Neuronal stem cell (in vitro differentiated cells): ENCODE measurements around the gene ESYT1.

Experiments
- DNase-seq: peaks from one replicate; pipeline ENCODE4 v3.0.0-alpha.2; 2013; ENCODE audit warnings: low spot score
- H2AFZ ChIP-seq: one replicate; pipeline ENCODE4 v1.6.1; 2013; ENCODE audit warnings: mild to moderate bottlenecking, low read length, inconsistent platforms
- H2AK5ac ChIP-seq: 2 replicates; pipeline ENCODE4 v1.6.1; 2013; ENCODE audit warnings: low read depth, mild to moderate bottlenecking, inconsistent platforms, low read length, moderate library complexity, mixed read lengths
- H2BK120ac ChIP-seq: 2 replicates; pipeline ENCODE4 v1.6.1; 2013; ENCODE audit warnings: low read depth, mild to moderate bottlenecking, inconsistent platforms, low read length, moderate library complexity, mixed read lengths
- H2BK12ac ChIP-seq: one replicate; pipeline ENCODE4 v1.6.1; 2013; ENCODE audit warnings: low read length, inconsistent platforms
- H2BK15ac ChIP-seq: 2 replicates; pipeline ENCODE4 v1.6.1; 2013; ENCODE audit warnings: mild to moderate bottlenecking, low read length, inconsistent platforms, mixed read lengths
- H2BK5ac ChIP-seq: one replicate; pipeline ENCODE4 v1.6.1; 2013; ENCODE audit warnings: inconsistent platforms, mild to moderate bottlenecking, low read length, moderate library complexity
- H3K14ac ChIP-seq: one replicate; pipeline ENCODE4 v1.6.1; 2013; ENCODE audit warnings: low read length, inconsistent platforms
- H3K18ac ChIP-seq: 2 replicates; pipeline ENCODE4 v1.6.1; 2013; ENCODE audit warnings: low read length, inconsistent platforms
- H3K23ac ChIP-seq: 2 replicates; pipeline ENCODE4 v1.6.1; 2013; ENCODE audit warnings: low read depth, mild to moderate bottlenecking, mixed read lengths, low read length, inconsistent platforms; ENCODE audit not compliant: poor library complexity
- H3K27ac ChIP-seq: replicated peaks from 3 replicates; pipeline ENCODE4 v1.5.1; 2013; ENCODE audit warnings: low read length, inconsistent platforms
- H3K27me3 ChIP-seq, 3 experiments: 2 replicates each; pipeline ENCODE4 v1.6.1; 2013; ENCODE audit warnings: low read length in 3 of 3, mild to moderate bottlenecking in 2 of 3, inconsistent platforms in 1 of 3, low read depth in 1 of 3, mixed read lengths in 1 of 3, moderate library complexity in 1 of 3; ENCODE audit not compliant: control insufficient read depth in 3 of 3, insufficient read depth in 3 of 3
- H3K36me3 ChIP-seq, 2 donors: replicated peaks in 1 of 2; 2 replicates each; pipeline ENCODE4 v1.6.1; 2013; ENCODE audit warnings: low read length in 2 of 2; ENCODE audit not compliant: control insufficient read depth in 2 of 2, insufficient read depth in 2 of 2
- H3K4ac ChIP-seq: 2 replicates; pipeline ENCODE4 v1.6.1; 2013; ENCODE audit warnings: inconsistent platforms, mild to moderate bottlenecking, low read length, moderate library complexity
- H3K4me1 ChIP-seq, 2 donors: 1 replicate in 1 of 2; 2 replicates in 1 of 2; pipeline ENCODE4 v1.6.1; 2013; ENCODE audit warnings: low read length in 2 of 2, low read depth in 1 of 2; ENCODE audit not compliant: control insufficient read depth in 2 of 2, insufficient read depth in 1 of 2
- H3K4me2 ChIP-seq: one replicate; pipeline ENCODE4 v1.6.1; 2013; ENCODE audit warnings: mild to moderate bottlenecking, low read length, inconsistent platforms; ENCODE audit not compliant: insufficient read depth, poor library complexity, severe bottlenecking
- H3K4me3 ChIP-seq, 2 donors: 2 replicates each; pipeline ENCODE4 v1.5.1; 2013; ENCODE audit warnings: low read length in 2 of 2, mild to moderate bottlenecking in 2 of 2, inconsistent platforms in 1 of 2, moderate library complexity in 1 of 2
- H3K79me1 ChIP-seq: one replicate; pipeline ENCODE4 v1.6.1; 2013; ENCODE audit warnings: low read depth, mild to moderate bottlenecking, inconsistent platforms, low read length, moderate library complexity
- H3K9ac ChIP-seq: one replicate; pipeline ENCODE4 v1.6.1; 2013; ENCODE audit warnings: mild to moderate bottlenecking, low read depth, low read length, inconsistent platforms; ENCODE audit not compliant: poor library complexity
- H3K9me3 ChIP-seq, 2 donors: replicated peaks in 1 of 2; 2 replicates each; pipeline versions ENCODE3 to v1.6.1; 2013; ENCODE audit warnings: low read length in 2 of 2, mild to moderate bottlenecking in 2 of 2, inconsistent platforms in 1 of 2, low read depth in 1 of 2, mixed read lengths in 1 of 2, moderate library complexity in 1 of 2; ENCODE audit not compliant: control insufficient read depth in 2 of 2, insufficient read depth in 1 of 2
- H4K8ac ChIP-seq: one replicate; pipeline ENCODE4 v1.6.1; 2013; ENCODE audit warnings: low read depth, mild to moderate bottlenecking, inconsistent platforms, low read length, moderate library complexity
- H4K91ac ChIP-seq: one replicate; pipeline ENCODE4 v1.6.1; 2013; ENCODE audit warnings: low read length, low read depth, mild to moderate bottlenecking, inconsistent platforms; ENCODE audit not compliant: poor library complexity
- WGBS, 2 donors: extraction: QIAGEN DNeasy Blood & Tissue Kit; methylation state at CpG; one replicate each; pipeline ENCODE4 v1.1.7; 2013; ENCODE audit warnings: missing lambda C conversion rate in 2 of 2, mixed read lengths in 1 of 2; ENCODE audit not compliant: insufficient read length in 2 of 2, insufficient replicate concordance in 1 of 2; ENCODE audit errors: extremely low coverage in 2 of 2; 5-methylcytosine and 5-hydroxymethylcytosine counted together

Gene ESYT1

DNA sequence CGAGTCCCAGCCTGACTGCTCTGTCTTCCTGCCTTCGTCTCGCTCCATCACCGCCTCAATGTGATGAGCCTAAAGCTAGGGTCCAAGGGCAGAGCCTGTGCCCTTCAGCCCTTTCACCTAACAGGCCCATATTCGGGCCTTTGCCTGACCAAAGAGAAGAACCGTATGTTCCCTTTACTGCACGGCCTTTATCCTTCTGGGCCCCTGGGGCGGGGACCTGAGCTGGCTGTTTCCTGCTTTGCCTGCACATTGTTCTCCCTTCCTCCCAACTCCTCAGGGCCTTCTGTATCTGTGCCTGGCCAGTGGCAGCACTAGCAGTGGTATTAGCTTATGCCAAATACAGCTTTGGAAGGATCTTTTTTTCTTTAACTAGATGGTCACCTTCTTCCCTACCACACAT lies 15.8 kb downstream of the ESYT1 start:
- Histone ChIP-seq H4K8ac (no peak overlapping the region), H3K4me1 (no peaks in the 10 kb centered on the region), H3K27me3 (no peaks in the 10 kb centered on the region), H3K27ac (no peak overlapping the region), H3K79me1 (no peaks in the 10 kb centered on the region), H3K4me3 (peak overlapping the region in 1 of 2 donors; percentile 48), H3K4me2 (no peak overlapping the region), H3K14ac (no peak overlapping the region), H3K23ac (no peak overlapping the region), H2AK5ac (no peak overlapping the region), H3K4ac (no peak overlapping the region), H3K9me3 (no peaks in the 10 kb centered on the region), H2BK12ac (no peak overlapping the region), H2AFZ (no peak overlapping the region), H3K18ac (no peak overlapping the region), H4K91ac (no peak overlapping the region), H2BK120ac (no peak overlapping the region), H3K36me3 (peaks cover 36 to 63% of the 10 kb centered on the region in 2 donors), H3K9ac (no peak overlapping the region), H2BK15ac (no peak overlapping the region), H2BK5ac (no peak overlapping the region)
- WGBS, 2 donors: no CpG with 5 or more reads among the region's 8 CpGs
- no peak for DNase-seq

DNA sequence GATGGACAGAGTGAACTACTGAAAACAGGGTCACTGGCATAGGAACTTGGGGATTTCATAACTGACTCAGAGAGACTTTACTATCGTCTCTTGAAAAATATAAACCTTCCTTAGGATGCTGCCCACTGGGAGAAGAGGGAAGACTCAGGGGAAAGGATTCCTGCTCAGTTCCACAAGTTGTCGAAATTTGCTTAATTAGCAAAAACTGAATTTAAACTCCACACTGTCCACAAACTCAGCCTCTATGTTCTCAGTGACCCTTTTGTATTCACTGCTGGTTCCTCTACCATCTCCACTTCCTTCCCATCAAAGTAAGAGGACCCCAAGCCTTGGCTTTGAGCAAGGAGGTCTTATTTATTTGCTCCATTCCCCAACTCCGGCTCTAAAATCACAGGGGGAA lies 17.1 kb downstream of the ESYT1 start:
- Histone ChIP-seq H3K18ac (no peak overlapping the region), H3K9ac (no peak overlapping the region), H2AK5ac (no peak overlapping the region), H3K4ac (no peak overlapping the region), H3K14ac (no peak overlapping the region), H2AFZ (no peak overlapping the region), H2BK5ac (no peak overlapping the region), H3K4me1 (no peaks in the 10 kb centered on the region), H4K8ac (no peak overlapping the region), H2BK120ac (no peak overlapping the region), H4K91ac (no peak overlapping the region), H2BK12ac (no peak overlapping the region), H3K4me2 (no peak overlapping the region), H3K23ac (no peak overlapping the region), H3K4me3 (no peak overlapping the region), H2BK15ac (no peak overlapping the region), H3K36me3 (peaks cover 33 to 50% of the 10 kb centered on the region in 2 donors), H3K27ac (no peak overlapping the region), H3K9me3 (no peaks in the 10 kb centered on the region), H3K79me1 (no peaks in the 10 kb centered on the region), H3K27me3 (no peaks in the 10 kb centered on the region)
- DNase-seq: no peak
- no CpG with 5 or more reads among the region's 3 CpGs for WGBS, 2 donors

DNA sequence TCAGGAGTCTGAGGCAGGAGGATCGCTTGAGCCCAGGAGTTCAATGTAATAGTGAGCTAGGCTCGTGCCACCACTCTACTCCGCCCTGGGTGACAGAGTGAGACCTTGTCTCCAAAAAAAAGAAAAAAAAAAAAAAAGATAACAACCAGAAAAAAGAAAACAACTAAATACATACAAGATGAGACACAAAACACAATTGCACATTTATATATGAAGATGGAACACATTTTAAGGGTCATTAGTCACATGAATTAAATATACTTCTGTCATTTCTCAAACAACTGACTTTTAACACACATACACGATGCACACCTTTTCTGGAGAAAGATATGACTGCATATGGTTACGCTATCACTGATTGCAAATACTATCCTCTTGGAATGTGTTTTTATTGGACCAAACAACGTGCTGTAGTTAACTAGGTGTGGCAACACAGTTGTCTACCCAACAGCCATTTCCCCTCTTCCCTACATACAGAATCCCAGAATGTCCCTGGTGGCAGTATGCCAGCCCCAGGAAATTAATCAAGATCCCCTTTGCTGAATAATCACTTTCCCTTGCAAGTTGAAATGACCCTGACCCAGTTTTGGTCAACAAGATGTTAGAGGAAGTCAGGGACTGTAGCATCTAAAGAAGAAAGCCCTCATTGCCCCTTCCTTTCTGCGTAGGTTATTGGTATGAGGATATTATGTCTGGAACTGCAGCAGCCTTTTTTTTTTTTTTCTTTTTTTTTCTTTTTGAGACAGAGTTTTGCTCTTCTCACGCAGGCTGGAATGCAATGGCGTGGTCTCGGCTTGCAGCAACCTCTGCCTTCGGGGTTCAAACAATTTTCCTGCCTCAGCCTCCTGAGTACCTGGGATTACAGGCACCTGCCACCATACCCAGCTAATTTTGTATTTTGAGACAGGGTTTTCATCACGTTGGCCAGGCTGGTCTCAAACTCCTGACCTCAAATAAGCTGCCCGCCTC lies 18.7 kb downstream of the ESYT1 start:
- H2BK15ac ChIP-seq: no peak overlapping the region
- H3K9me3 ChIP-seq: no peaks in the 10 kb centered on the region
- no peak overlapping the region for H2BK12ac ChIP-seq
- H3K27ac ChIP-seq: no peak overlapping the region
- H2AFZ ChIP-seq: no peak overlapping the region
- DNase-seq: no peak
- H4K91ac ChIP-seq: no peak overlapping the region
- no peaks in the 10 kb centered on the region for H3K79me1 ChIP-seq
- H4K8ac ChIP-seq: no peak overlapping the region
- no peaks in the 10 kb centered on the region for H3K27me3 ChIP-seq
- no peak overlapping the region for H3K4me2 ChIP-seq
- peaks cover 27 to 38% of the 10 kb centered on the region in 2 donors for H3K36me3 ChIP-seq
- no peak overlapping the region for H3K4me3 ChIP-seq
- no peak overlapping the region for H3K23ac ChIP-seq
- no peak overlapping the region for H3K14ac ChIP-seq
- H2AK5ac ChIP-seq: no peak overlapping the region
- no CpG with 5 or more reads among the region's 13 CpGs for WGBS, 2 donors
- no peak overlapping the region for H2BK120ac ChIP-seq
- H3K4me1 ChIP-seq: peaks cover 0 to 3% of the 10 kb centered on the region in 2 donors
- no peak overlapping the region for H2BK5ac ChIP-seq
- no peak overlapping the region for H3K4ac ChIP-seq
- H3K18ac ChIP-seq: no peak overlapping the region
- no peak overlapping the region for H3K9ac ChIP-seq

- no peak overlapping the region for H2BK12ac ChIP-seq
- no peak overlapping the region for H2BK120ac ChIP-seq
- H3K27me3 ChIP-seq: no peaks in the 10 kb centered on the region
- DNase-seq: no peak
- no peak overlapping the region for H3K9ac ChIP-seq
- peaks cover 11 to 14% of the 10 kb centered on the region in 2 donors for H3K36me3 ChIP-seq
- H3K14ac ChIP-seq: no peak overlapping the region
- H3K23ac ChIP-seq: no peak overlapping the region
- no peak overlapping the region for H4K91ac ChIP-seq
- peaks cover 5 to 10% of the 10 kb centered on the region in 2 donors for H3K4me1 ChIP-seq
- H2BK15ac ChIP-seq: no peak overlapping the region
- no peak overlapping the region for H2AK5ac ChIP-seq
- no peak overlapping the region for H2AFZ ChIP-seq
- no peaks in the 10 kb centered on the region for H3K9me3 ChIP-seq
- H4K8ac ChIP-seq: no peak overlapping the region
- no peak overlapping the region for H3K18ac ChIP-seq
- no peaks in the 10 kb centered on the region for H3K79me1 ChIP-seq
- H3K27ac ChIP-seq: no peak overlapping the region
- no peak overlapping the region for H3K4me2 ChIP-seq
- H3K4me3 ChIP-seq: no peak overlapping the region
- WGBS, 2 donors: no CpG with 5 or more reads among the region's 3 CpGs
- no peak overlapping the region for H2BK5ac ChIP-seq
- no peak overlapping the region for H3K4ac ChIP-seq
Measured at GRCh38 chr12:56150563-56150962, 22.5 kb downstream of the ESYT1 start.
